Transverse colon (tissue), 4 donors: ENCODE results near the gene XRRA1. TPM values are rescaled to one million over a fixed set of nuclear protein-coding genes. Genes with fewer than 3 reads are reported as not detected.

ENCODE experiments used
- DNase-seq: peaks from one replicate; pipeline ENCODE4 v3.0.0-alpha.2; 2019
- H3K27ac ChIP-seq, 4 donors: fragments of 200-600 bp; sonication (generic); 2 replicates each; pipeline ENCODE4 v1.5.1; 2016 to 2018; ENCODE audit warnings: inconsistent platforms in 4 of 4
- H3K27me3 ChIP-seq: fragments of 200-600 bp; sonication (generic); 2 replicates; pipeline ENCODE4 v1.5.1; 2017; ENCODE audit warnings: inconsistent platforms
- H3K36me3 ChIP-seq, 4 donors: fragments of 200-600 bp; sonication (generic); 2 replicates each; pipeline ENCODE4 v1.5.1; 2017 to 2019; ENCODE audit warnings: inconsistent platforms in 4 of 4
- H3K4me1 ChIP-seq, 4 donors: fragments of 200-600 bp; sonication (generic); 2 replicates each; pipeline ENCODE4 v1.5.1; 2017 to 2020; ENCODE audit warnings: inconsistent platforms in 4 of 4
- H3K4me3 ChIP-seq, 4 donors: fragments of 200-600 bp; sonication (generic); 1 replicate in 1 of 4; 2 replicates in 3 of 4; pipeline versions ENCODE4 v1.5.1 to v1.6.1; 2017 to 2019; ENCODE audit warnings: inconsistent platforms in 4 of 4
- H3K9me3 ChIP-seq, 2 donors: fragments of 200-600 bp; sonication (generic); 2 replicates each; pipeline ENCODE4 v1.5.1; 2017 to 2019; ENCODE audit warnings: inconsistent platforms in 2 of 2
- CTCF ChIP-seq, 5 experiments: fragments of 200-600 bp in 3 of 5; fragments of 450-650 bp in 2 of 5; sonication (generic) in 3 of 5; IDR thresholded peaks; 1 replicate in 2 of 5; 2 replicates in 3 of 5; pipeline ENCODE4 v1.5.1; 2016 to 2017; ENCODE audit warnings: antibody characterized with exemption in 5 of 5, inconsistent platforms in 3 of 5, mild to moderate bottlenecking in 2 of 5, moderate library complexity in 1 of 5
- EP300 ChIP-seq: sonication (generic); formaldehyde crosslinking; IDR thresholded peaks from one replicate; pipeline ENCODE4 v1.6.1; 2017; ENCODE audit warnings: antibody characterized with exemption, low read depth
- POLR2A ChIP-seq: fragments of 450-650 bp; IDR thresholded peaks from one replicate; pipeline ENCODE4 v1.6.1; 2016; ENCODE audit warnings: antibody characterized with exemption, mild to moderate bottlenecking, moderate library complexity
- POLR2AphosphoS5 ChIP-seq, 3 donors: sonication (generic); formaldehyde crosslinking; IDR thresholded peaks; one replicate each; pipeline ENCODE4 v1.6.1; 2016; ENCODE audit warnings: antibody characterized with exemption in 3 of 3
- WGBS, 2 donors: methylation state at CpG; one replicate each; pipeline ENCODE4 v1.1.5; 2018; ENCODE audit warnings: low coverage in 1 of 2; 5-methylcytosine and 5-hydroxymethylcytosine counted together
- in situ Hi-C, 4 donors: fragments of 200-750 bp; cut with MboI; loops; one replicate each; pipeline versions ENCODE4 v1.15.0 to v1.15.1; 2017; ENCODE audit warnings: low sequenced_read_pairs in 3 of 4, low pct_ligation_motif_present in 1 of 4, low pct_unique_long_range_greater_than_20kb in 1 of 4
- intact Hi-C: fragments of 100-400 bp; cut with DNase I; formaldehyde crosslinking; loops from one replicate; pipeline ENCODE4 v1.15.1; 2023; ENCODE audit warnings: low total_unique reads
- small RNA-seq, 4 donors: library from RNA; depleted of rRNA; stranded (forward); fragments of <200 nt; gene quantifications; one replicate each; pipeline ENCODE3, GENCODE V24; 2016
- total RNA-seq, 4 donors: library from RNA; depleted of rRNA; stranded (reverse); fragments of >200 nt; gene quantifications; one replicate each; pipeline ENCODE4 v1.1.0, GENCODE V29; 2016

Gene XRRA1
- total RNA-seq, 4 donors from 2014 or later = 5.7 to 61.0 (median 17.2) TPM

GRCh38 chr11:74815966-74816365, 132.9 kb downstream of the XRRA1 start:
- Histone ChIP-seq H3K9me3 (no peaks in the 10 kb centered on the region), H3K27ac (no peak overlapping the region), H3K4me3 (no peak overlapping the region), H3K36me3 (peaks cover 0 to 13% (median 4%) of the 10 kb centered on the region in 4 donors), H3K4me1 (peaks cover 0 to 16% (median 0%) of the 10 kb centered on the region in 4 donors), H3K27me3 (no peaks in the 10 kb centered on the region)
- in situ Hi-C loops (no loop called here), intact Hi-C loops (no loop called here)
- DNase-seq = no peak
- TF ChIP-seq POLR2A (no peak), EP300 (no peak), CTCF (IDR thresholded peaks at IDR 0.05) (no peak), POLR2AphosphoS5 (IDR thresholded peaks at IDR 0.05) (no peak)
- 80 to 92% methylated on average over 3 of the region's 3 CpGs for WGBS, 2 donors

- no peaks in the 10 kb centered on the region for H3K27me3 ChIP-seq
- peaks cover 0 to 5% (median 0%) of the 10 kb centered on the region in 4 donors for H3K36me3 ChIP-seq
- H3K27ac ChIP-seq = no peak overlapping the region
- no peak overlapping the region for H3K4me3 ChIP-seq
- in situ Hi-C loops (no loop called here), intact Hi-C loops (no loop called here)
- H3K9me3 ChIP-seq = no peaks in the 10 kb centered on the region
- TF ChIP-seq EP300 (no peak), CTCF (IDR thresholded peaks at IDR 0.05) (no peak), POLR2AphosphoS5 (IDR thresholded peaks at IDR 0.05) (no peak), POLR2A (no peak)
- H3K4me1 ChIP-seq = peaks cover 0 to 4% (median 0%) of the 10 kb centered on the region in 4 donors
- DNase-seq = no peak
These were observed 139.1 kb downstream of the XRRA1 start for GRCh38 chr11:74809801-74810200.

- H3K27ac ChIP-seq = no peak overlapping the region
- H3K4me1 ChIP-seq = peaks cover 0 to 4% (median 0%) of the 10 kb centered on the region in 4 donors
- no peaks in the 10 kb centered on the region for H3K36me3 ChIP-seq
- DNase-seq = no peak
- TF ChIP-seq POLR2A = no peak
- no peak for TF ChIP-seq EP300
- TF ChIP-seq POLR2AphosphoS5 (IDR thresholded peaks at IDR 0.05) = no peak
- no peak for TF ChIP-seq CTCF (IDR thresholded peaks at IDR 0.05)
- H3K27me3 ChIP-seq = no peaks in the 10 kb centered on the region
- H3K9me3 ChIP-seq = no peaks in the 10 kb centered on the region
- intact Hi-C loops = no loop called here
- H3K4me3 ChIP-seq = no peak overlapping the region
- in situ Hi-C loops = no loop called here
- 85 to 97% methylated on average over 3 of the region's 3 CpGs for WGBS, 2 donors
These were observed 142.6 kb downstream of the XRRA1 start for GRCh38 chr11:74806267-74806666.

- Histone ChIP-seq H3K4me1 (peaks cover 0 to 12% (median 0%) of the 10 kb centered on the region in 4 donors), H3K27ac (no peak overlapping the region), H3K9me3 (no peaks in the 10 kb centered on the region), H3K36me3 (peaks cover 0 to 27% (median 10%) of the 10 kb centered on the region in 4 donors), H3K4me3 (no peak overlapping the region), H3K27me3 (no peaks in the 10 kb centered on the region)
- intact Hi-C loops (no loop called here), in situ Hi-C loops (no loop called here)
- DNase-seq = no peak
- TF ChIP-seq POLR2AphosphoS5 (IDR thresholded peaks at IDR 0.05) (no peak), EP300 (no peak), POLR2A (no peak), CTCF (IDR thresholded peaks at IDR 0.05) (no peak)
- WGBS, 2 donors = 88% methylated on average over 9 of the region's 9 CpGs; no CpG with 5 or more reads in 1 of the 2 donors
These were observed 157.4 kb downstream of the XRRA1 start for GRCh38 chr11:74791333-74792100.

Small RNA genes within 50 kb of the gene (small RNA-seq; reads per million reads assigned to genes)
- gene RN7SL239P = 0 to 0.14 (median 0) reads per million in 4 donors
- 0 reads per million in 4 donors for gene RNU6-216P

Other genes starting within 250 kb of the XRRA1 start
- gene CHRDL2, start 217.7 kb downstream of the XRRA1 start, total RNA-seq = 10 to 100 TPM in 1 of 4 donors, 1 to 10 TPM in 3; 2.2 to 20.9 (median 4.0) TPM
- 10 to 100 TPM; 15.1 to 22.4 (median 16.6) TPM for gene RNF169, start 200.2 kb downstream of the XRRA1 start, total RNA-seq
- gene SPCS2, start 175 bp upstream of the XRRA1 start, total RNA-seq = 10 to 100 TPM in 3 of 4 donors, 1 to 10 TPM in 1; 6.4 to 59.9 (median 21.0) TPM
- 10 to 100 TPM in 1 of 4 donors, 1 to 10 TPM in 3; 2.6 to 11.7 (median 3.9) TPM for gene NEU3, start 39.8 kb upstream of the XRRA1 start, total RNA-seq
- gene OR2AT4, start 147.8 kb upstream of the XRRA1 start, total RNA-seq = not detected
- 100 to 1,000 TPM in 3 of 4 donors, 10 to 100 TPM in 1; 72.9 to 165 (median 111) TPM for gene SLCO2B1, start 202.0 kb upstream of the XRRA1 start, total RNA-seq